Activated naive CD4-positive, alpha-beta T cell treated with anti-CD3 and anti-CD28 coated beads, Interleukin-2, amount 50 U/mL, for 24 hours (primary cell): ENCODE measurements around the gene UBE2V1.
A peak's percentile ranks its signal among the peaks of the same experiment; 100 is the strongest.
"Not testable (repeated sequence)": the region's sequence is repeated elsewhere in the genome, so short reads cannot be mapped to it uniquely, and the experiment has no call there.

Experiments used
- H3K27ac Mint-ChIP-seq: one replicate; pipeline ENCODE4 v1.8.0; 2021; ENCODE audit warnings: mild to moderate bottlenecking, mixed read lengths
- H3K27me3 Mint-ChIP-seq: one replicate; pipeline ENCODE4 v1.8.0; 2021; ENCODE audit warnings: mixed read lengths
- H3K36me3 Mint-ChIP-seq: one replicate; pipeline ENCODE4 v1.8.0; 2021; ENCODE audit warnings: mixed read lengths
- H3K4me1 Mint-ChIP-seq: one replicate; pipeline ENCODE4 v1.8.0; 2021; ENCODE audit warnings: mixed read lengths
- H3K4me3 Mint-ChIP-seq: one replicate; pipeline ENCODE4 v1.8.0; 2021; ENCODE audit warnings: mild to moderate bottlenecking, mixed read lengths
- H3K9me3 Mint-ChIP-seq: one replicate; pipeline ENCODE4 v1.8.0; 2021; ENCODE audit warnings: mixed read lengths

UBE2V1 gene

DNA sequence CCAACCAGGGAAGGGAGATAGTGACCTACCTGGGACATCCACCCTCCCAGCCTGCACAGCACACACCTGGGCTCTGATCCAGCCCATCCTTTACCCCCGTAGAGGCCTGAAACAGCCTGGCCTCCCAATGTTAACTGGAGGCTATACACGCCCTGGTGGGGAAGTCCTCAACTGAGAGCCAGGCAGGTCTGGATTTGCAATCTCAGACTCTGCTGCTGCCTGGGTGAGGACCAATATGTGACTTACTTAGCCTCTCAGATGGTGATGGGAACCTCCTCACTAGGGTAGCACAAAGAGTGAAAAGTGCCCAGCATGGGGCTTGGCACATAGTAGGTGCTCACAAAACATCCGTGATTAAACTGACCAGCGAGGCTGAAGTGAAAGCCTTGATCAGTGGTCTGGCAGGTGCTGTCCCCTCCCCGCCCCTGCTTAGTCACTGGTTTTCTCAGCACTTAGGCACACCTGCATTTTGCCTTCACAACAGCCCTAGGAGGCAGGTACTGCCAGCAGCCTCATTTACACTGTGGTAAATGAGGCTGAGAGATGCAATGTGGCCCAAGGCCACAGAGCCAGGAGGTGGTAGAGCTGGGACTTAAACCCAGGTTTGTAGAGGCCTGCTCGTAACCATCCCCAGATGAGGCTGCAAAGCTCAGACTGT lies 28.2 kb upstream of the UBE2V1 start:
- peaks cover 43% of the 10 kb centered on the region for H3K4me1 Mint-ChIP-seq
- no peak overlapping the region for H3K27ac Mint-ChIP-seq
- no peak overlapping the region for H3K4me3 Mint-ChIP-seq

DNA sequence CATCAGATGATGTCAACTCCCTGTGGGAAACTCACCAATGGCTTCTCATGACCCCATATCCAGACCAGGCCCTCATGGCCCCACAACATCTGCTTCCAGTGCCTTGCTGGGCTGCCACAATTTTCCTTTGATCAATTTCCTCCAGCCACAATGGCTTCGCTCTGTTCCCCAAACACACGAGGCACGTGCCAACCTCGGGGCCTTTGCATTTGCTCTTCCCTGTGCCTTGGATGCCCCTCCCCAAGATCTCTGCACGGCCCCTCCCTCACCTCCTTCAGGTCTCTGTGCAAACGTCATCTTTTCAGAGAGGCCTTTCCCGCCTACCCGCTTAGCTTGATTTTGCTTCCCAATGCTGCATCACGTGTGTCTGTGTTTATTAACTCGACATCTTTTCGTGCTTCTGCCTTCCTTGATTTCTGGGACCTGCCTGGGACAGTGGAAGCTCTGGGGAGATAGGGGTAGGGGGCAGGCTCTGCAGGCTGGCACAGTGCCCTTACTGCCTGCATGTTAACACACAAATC lies 27.4 kb upstream of the UBE2V1 start:
- H3K36me3 Mint-ChIP-seq, result peaks cover 11% of the 10 kb centered on the region

More for the DNA sequence above, 28.2 kb upstream of the UBE2V1 start:
- Mint-ChIP-seq H3K9me3 (no peaks in the 10 kb centered on the region), H3K36me3 (peaks cover 11% of the 10 kb centered on the region), H3K27me3 (no peaks in the 10 kb centered on the region)

DNA sequence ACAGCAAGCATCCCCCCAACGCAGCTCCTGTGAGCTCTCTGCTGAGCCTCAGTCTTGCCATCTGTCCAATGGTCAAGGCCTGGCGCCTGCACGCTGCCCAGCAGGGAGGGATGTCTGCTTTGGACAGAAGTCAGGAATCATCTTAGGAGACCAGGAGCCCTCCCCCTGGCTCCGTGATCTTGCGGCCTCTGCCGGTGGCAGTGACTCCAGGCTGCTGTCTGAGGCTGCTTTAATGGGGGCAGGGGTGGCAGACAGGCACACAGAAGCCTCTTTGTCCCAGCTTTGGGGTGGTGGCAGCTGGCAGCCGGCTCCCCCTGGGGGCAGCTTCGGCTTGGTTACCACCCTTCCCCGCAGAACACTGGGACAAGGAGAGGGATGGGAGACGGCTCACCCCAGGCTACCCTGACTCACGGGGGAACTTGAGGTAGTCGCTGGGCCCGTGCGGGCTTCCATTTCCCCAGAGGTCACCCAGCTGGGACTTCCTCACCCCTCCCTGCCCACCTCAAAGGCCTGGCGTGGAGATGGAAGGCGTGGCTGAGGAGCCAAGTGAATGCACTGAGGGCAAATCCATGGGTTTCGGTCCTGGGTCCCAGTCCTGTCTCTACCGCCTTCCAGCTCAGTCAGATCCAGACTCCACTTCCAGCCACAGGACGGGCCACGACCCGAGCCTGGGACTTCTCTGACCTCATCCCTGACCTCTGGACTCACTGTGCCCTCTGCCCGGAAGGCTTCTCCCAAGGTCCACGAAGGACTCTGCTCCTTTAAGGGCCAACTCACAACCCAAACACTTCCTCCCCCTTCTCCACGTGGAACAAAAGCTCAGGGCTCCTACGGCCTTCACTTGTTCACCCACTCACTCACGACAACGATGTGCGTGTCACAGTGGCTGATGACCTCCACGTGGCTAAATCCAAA lies 25.8 kb upstream of the UBE2V1 start:
- no peaks in the 10 kb centered on the region for H3K27me3 Mint-ChIP-seq
- H3K4me1 Mint-ChIP-seq, result peaks cover 42% of the 10 kb centered on the region
- peak overlapping the region; percentile 56 for H3K27ac Mint-ChIP-seq
- H3K9me3 Mint-ChIP-seq, result no peaks in the 10 kb centered on the region
- peaks cover 11% of the 10 kb centered on the region for H3K36me3 Mint-ChIP-seq
- H3K4me3 Mint-ChIP-seq, result no peak overlapping the region

More for the DNA sequence above, 27.4 kb upstream of the UBE2V1 start:
- Mint-ChIP-seq H3K27ac (no peak overlapping the region), H3K4me1 (peaks cover 42% of the 10 kb centered on the region), H3K9me3 (no peaks in the 10 kb centered on the region), H3K27me3 (no peaks in the 10 kb centered on the region), H3K4me3 (no peak overlapping the region)

DNA sequence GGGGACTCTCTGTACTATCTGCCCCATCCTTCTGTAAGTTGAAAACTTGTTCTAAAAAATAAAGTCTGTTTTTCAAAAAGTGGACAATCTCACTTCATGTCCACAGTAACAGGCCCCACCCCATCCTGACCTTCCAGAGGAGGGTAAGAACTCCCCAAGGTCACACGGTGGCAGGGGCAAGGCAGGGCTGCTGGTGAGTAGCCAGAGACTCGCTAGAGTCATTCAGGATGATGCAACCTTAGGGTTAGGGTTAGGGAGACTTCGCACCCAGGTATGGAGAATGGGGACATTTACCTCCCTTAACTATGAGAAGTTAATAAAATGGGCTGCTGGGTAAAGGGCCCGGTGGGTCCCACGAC lies 25.1 kb upstream of the UBE2V1 start:
- no peaks in the 10 kb centered on the region for H3K9me3 Mint-ChIP-seq

DNA sequence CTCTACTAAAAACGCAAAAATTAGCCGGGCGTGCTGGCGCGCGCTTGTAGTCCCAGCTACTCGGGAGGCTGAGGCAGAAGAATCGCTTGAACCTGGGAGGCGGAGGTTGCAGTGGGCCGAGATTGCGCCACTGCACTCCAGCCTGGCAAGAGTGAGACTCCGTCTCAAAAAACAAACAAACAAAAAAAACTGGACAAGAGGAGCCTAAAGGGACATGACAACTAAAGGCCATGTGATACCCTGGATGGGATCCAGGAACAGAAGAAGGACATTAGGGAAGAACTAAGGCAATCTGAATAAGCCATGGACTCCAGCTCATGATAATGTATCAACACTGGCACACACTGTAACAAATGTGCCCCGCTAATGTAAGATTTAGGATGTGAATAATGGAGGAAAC lies 24.8 kb upstream of the UBE2V1 start:
- not testable (repeated sequence) for H3K4me3 Mint-ChIP-seq, H3K36me3 Mint-ChIP-seq, H3K27me3 Mint-ChIP-seq, H3K27ac Mint-ChIP-seq, H3K9me3 Mint-ChIP-seq
- H3K4me1 Mint-ChIP-seq, result peaks cover 35% of the 10 kb centered on the region

More for the DNA sequence above, 25.1 kb upstream of the UBE2V1 start:
- Mint-ChIP-seq H3K27me3 (no peaks in the 10 kb centered on the region), H3K4me1 (peaks cover 39% of the 10 kb centered on the region), H3K36me3 (peaks cover 10% of the 10 kb centered on the region), H3K4me3 (no peak overlapping the region), H3K27ac (no peak overlapping the region)

DNA sequence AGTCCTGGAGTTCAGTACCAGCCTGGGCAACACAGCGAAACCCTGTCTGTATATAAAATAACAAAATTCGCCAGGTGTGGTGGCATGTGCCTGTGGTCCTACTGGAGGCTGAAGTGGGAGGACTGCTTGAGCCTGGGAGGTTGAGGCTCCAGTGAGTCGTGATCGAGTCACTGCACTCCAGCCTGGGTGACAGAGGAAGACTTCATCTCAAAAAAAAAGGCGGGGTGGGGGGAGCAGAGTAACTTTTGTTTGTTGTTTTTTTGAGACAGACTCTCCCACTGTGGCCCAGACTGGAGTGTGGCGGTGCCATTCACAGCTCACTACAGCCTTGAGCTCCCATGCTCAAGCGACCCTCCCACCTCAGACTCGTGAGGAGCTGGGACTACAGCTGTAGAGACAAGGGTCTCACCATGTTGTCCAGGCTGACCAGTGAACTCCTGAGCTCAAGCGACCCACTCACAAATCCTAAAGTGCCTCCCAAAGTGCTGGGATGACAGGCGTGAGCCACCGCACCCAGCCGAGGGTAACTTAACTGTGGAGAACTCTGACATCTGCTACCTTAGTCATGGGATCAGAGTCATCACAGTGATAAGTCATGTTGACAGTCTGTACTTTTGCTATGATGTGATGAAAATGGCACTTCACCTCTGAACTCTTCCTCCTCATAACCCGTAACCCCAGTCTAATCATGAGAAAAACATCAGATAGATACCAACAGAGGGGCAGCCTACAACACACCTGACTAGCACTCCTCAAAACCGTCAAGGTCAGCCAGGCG lies 24.1 kb upstream of the UBE2V1 start:
- Mint-ChIP-seq H3K9me3 (no peaks in the 10 kb centered on the region), H3K27ac (peak overlapping the region; percentile 9), H3K27me3 (no peaks in the 10 kb centered on the region), H3K4me3 (no peak overlapping the region), H3K4me1 (peaks cover 30% of the 10 kb centered on the region), H3K36me3 (peaks cover 4% of the 10 kb centered on the region)

DNA sequence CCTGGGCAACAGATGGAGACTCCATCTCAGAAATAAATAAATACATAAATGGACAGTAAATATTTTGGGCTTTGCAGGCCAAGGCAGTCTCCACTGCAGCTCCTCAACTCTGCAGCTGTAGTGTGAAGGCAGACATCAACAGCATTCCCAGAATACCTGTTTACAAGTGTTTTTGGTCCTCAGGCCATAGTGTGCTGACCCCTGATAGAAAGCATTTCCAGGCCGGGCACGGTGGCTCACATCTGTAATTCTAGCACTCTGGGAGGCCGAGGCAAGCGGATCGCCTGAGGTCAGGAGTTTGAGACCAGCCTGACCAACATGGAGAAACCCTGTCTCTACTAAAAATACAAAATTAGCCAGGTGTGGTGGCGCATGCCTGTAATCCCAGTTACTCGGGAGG lies 22.2 kb upstream of the UBE2V1 start:
- peaks cover 23% of the 10 kb centered on the region for H3K4me1 Mint-ChIP-seq
- not testable (repeated sequence) for H3K27me3 Mint-ChIP-seq, H3K9me3 Mint-ChIP-seq, H3K36me3 Mint-ChIP-seq, H3K4me3 Mint-ChIP-seq, H3K27ac Mint-ChIP-seq

DNA sequence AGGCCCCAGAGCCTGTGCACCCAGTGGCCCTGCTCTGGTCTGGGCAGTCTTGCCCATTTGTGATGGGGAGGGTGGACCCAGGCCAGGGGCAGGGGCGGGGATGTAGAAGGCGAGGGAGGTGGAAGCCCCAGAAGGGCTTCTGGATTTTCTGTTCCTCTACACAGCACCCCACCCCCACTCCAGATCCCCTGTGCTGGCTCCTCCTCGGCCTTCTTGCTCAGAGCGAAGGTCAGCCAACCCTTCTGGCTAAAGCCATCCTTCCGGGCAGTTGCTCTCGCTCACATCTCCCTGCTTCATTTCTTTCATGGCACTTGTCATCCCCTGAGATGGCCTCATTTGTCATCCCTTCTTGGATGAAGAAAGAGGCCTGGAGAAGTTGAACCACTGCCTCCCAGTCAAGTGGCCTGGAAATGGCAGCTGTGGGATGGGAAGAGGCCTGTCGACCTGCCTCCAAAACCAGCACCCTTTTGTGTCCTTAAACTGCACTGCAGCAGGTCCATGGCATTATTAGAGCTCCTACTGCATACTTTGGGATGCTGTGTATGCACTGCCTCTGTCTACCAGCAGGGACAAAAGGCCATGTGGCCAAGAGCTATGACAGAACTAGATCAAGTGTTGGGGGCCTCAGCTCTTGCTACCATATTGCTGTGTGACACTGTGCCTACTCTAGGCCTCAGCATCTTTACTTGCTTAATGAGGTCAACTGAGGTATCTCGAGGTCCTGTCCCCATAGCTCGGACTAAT lies 20.7 kb upstream of the UBE2V1 start:
- Mint-ChIP-seq H3K27ac (no peak overlapping the region), H3K4me3 (no peak overlapping the region), H3K36me3 (peaks cover 4% of the 10 kb centered on the region), H3K27me3 (no peaks in the 10 kb centered on the region), H3K9me3 (no peaks in the 10 kb centered on the region), H3K4me1 (peaks cover 14% of the 10 kb centered on the region)

DNA sequence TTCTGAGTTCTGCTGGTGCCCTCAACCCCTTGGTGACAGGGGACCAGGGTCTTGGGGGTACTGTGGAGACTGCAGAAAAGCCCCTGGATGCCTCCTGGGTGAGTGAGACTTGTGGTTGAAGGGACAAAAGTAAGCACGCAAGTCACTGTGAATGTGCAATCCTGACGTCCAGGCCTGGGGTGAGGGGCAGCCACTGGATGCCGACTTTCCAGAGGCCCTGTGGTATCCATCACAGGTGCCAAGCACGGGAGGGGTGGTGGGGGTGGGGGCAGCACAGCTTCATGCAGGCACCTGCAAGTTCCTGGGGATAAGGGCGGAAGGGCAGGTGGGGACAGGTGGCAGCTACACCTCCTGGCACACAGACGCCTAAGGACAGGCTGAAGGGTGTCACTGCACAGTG lies 20.1 kb upstream of the UBE2V1 start:
- no peaks in the 10 kb centered on the region for H3K27me3 Mint-ChIP-seq
- no peak overlapping the region for H3K27ac Mint-ChIP-seq
- H3K9me3 Mint-ChIP-seq, result no peaks in the 10 kb centered on the region
- no peak overlapping the region for H3K4me3 Mint-ChIP-seq
- H3K36me3 Mint-ChIP-seq, result peaks cover 4% of the 10 kb centered on the region
- peaks cover 14% of the 10 kb centered on the region for H3K4me1 Mint-ChIP-seq

DNA sequence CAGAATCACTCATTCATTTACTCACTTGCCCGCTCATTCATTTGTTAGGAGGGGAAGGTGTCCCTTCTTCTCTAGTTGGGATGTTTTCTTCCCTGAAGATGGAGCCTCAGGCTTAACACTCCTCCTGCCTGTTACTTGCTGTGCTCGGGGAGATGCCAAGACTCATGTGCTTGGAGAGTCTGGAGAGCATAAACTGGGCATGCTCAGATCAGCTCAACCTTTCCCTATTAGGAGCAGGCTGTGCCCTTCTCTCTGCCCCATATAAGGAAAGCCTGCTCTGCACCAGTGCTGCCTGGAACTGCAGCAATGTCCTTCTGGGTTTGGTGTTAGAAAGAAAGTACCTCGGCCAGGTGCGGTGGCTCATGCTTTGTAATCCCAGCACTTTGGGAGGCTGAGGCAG lies 18.0 kb upstream of the UBE2V1 start:
- H3K4me1 Mint-ChIP-seq, result peaks cover 2% of the 10 kb centered on the region

DNA sequence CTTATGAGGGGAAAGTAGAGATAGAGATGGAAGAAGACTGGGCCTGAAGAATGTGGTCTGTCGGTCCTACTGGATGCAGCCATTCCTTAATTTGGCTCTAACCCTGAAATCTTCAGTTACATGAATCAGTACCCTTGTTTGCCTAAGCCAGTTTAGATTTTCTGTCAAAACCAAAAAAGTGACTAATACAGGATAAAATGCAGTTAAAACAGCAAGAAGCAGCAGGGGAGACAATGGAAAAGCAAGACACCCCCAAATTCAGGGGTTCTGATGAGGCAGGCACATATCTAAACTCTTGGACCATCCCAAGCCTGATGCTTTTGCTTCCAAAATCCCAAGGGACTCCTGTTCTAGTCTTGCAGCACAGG lies 17.4 kb upstream of the UBE2V1 start:
- Mint-ChIP-seq H3K9me3 (no peaks in the 10 kb centered on the region), H3K4me3 (no peak overlapping the region), H3K36me3 (peaks cover 6% of the 10 kb centered on the region), H3K27me3 (no peaks in the 10 kb centered on the region), H3K27ac (no peak overlapping the region), H3K4me1 (no peaks in the 10 kb centered on the region)

More for the DNA sequence above, 18.0 kb upstream of the UBE2V1 start:
- Mint-ChIP-seq H3K36me3 (peaks cover 6% of the 10 kb centered on the region), H3K27ac (no peak overlapping the region), H3K27me3 (no peaks in the 10 kb centered on the region), H3K9me3 (no peaks in the 10 kb centered on the region), H3K4me3 (no peak overlapping the region)

DNA sequence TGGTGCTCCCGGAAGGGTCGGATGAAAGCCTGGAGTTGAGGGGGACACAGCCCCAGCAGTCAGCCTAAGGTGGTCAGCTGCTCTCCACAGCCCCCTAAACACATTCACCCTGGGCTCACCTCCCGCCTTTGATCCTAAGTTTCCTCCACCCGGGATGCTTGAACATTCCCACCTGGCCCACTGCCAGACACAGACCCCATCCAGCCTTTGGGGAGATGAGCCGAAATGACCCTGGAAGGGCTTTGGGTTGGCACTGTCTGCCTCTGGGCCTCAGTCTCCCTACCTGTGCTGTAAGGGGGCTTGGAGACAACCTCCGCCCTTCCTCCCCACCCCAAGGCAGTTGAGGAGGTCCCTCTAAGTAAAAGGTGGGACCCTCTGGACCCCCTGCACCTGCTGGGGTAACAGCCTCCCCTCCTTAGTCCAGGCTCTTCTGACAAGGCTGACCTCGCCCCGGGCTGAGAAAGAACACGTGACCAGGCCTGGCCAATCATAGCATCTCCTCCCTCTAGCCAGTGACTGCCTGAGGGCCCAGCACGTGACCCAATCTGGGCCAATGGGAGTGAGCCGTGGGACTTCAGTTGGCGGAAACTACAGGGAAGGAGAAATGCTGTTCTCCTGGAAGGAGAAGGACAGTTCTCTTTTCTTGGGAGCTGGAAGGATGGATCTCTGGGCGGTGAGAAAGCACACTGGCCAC lies 16.9 kb upstream of the UBE2V1 start:
- Mint-ChIP-seq H3K36me3 (peaks cover 6% of the 10 kb centered on the region), H3K9me3 (no peaks in the 10 kb centered on the region), H3K4me3 (no peak overlapping the region), H3K27me3 (no peaks in the 10 kb centered on the region), H3K4me1 (no peaks in the 10 kb centered on the region), H3K27ac (no peak overlapping the region)

DNA sequence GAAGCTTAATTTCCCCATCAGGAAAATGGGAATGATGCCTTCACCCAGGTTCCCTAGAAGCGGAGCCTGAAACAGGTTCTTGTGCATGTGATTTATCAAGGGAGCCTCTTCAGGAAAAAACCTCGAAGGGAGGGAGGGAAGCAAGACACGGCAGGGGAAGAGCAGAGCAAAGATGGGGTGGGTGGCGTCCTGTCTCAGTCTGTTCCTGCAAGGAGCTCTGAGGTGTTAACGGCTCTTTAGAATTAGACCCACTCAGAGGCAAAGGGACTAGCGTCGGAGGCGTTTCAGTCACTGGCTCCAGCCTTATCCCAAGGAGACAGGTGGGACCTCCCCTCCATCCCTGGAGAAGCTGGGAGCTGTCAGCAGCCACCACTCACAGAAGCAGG lies 15.6 kb upstream of the UBE2V1 start:
- no peaks in the 10 kb centered on the region for H3K4me1 Mint-ChIP-seq
- no peaks in the 10 kb centered on the region for H3K9me3 Mint-ChIP-seq
- H3K4me3 Mint-ChIP-seq, result no peak overlapping the region
- no peak overlapping the region for H3K27ac Mint-ChIP-seq
- peaks cover 9% of the 10 kb centered on the region for H3K36me3 Mint-ChIP-seq
- H3K27me3 Mint-ChIP-seq, result no peaks in the 10 kb centered on the region

DNA sequence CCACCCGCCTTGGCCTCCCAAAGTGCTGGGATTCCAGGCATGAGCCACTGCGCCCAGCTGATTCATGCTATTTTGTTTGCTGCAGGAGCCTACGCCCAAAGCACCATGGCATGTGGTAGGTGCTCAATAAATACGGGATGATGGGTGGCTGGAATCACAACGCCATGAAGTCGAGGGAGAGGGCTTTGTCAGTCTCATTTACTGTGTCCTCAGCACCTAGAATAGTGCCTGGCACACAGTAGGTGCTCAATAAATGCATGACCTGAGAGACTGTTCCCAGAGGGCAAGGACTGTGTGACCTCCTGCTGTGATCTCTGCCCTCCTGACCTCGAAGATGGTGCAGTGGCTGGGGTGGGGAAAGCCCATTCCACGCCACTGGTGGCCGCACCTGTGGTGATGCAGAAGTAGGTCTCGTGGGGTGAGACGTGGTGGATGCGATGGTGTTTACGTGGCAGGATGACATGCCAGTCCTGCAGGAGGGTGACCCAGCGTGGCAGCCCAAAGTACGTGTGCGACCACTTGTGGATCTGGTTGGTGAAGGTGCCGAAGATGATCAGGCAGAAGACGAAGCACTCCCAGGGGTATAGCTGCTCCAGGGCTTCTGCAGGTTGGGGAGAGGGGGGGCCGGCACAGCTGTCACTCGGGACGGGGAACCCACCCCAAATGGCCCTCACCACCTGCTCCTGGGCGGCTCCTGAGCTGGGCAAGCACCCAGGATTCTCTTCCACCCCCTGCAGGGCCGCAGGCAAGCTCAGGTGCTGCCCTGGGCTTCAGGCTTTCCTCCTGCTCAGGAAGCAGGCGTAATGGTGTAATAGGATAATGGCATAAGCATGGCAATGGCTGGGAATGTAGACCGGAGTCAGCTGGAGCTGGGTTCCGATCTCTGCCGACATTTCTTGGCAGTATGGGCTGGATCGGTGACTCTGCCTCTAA lies 14.9 kb upstream of the UBE2V1 start:
- no peaks in the 10 kb centered on the region for H3K27me3 Mint-ChIP-seq
- H3K36me3 Mint-ChIP-seq, result peaks cover 9% of the 10 kb centered on the region
- no peaks in the 10 kb centered on the region for H3K9me3 Mint-ChIP-seq
- no peaks in the 10 kb centered on the region for H3K4me1 Mint-ChIP-seq
- no peak overlapping the region for H3K27ac Mint-ChIP-seq
- H3K4me3 Mint-ChIP-seq, result no peak overlapping the region
